Small intestine (tissue), 7 donors: ENCODE results near the gene RORB. TPM values are rescaled to one million over a fixed set of nuclear protein-coding genes. Genes with fewer than 3 reads are reported as not detected.

ENCODE experiments used
- DNase-seq, 2 donors: peaks; one replicate each; pipeline versions ENCODE4 v3.0.0 to v3.0.0-alpha.2; 2013
- FAIRE-seq: peaks from 2 replicates; lab custom pipeline; 2012; peaks lifted over from hg19 to GRCh38; lab: Jason Lieb, UNC
- H3K27ac ChIP-seq, 3 donors: one replicate each; pipeline ENCODE4 v1.5.1; 2013; ENCODE audit warnings: low read length in 2 of 3, mild to moderate bottlenecking in 2 of 3, control low read depth in 1 of 3, inconsistent platforms in 1 of 3, low read depth in 1 of 3, moderate library complexity in 1 of 3
- H3K27me3 ChIP-seq, 3 donors: one replicate each; pipeline ENCODE4 v1.6.1; 2013; ENCODE audit warnings: low read length in 3 of 3, inconsistent platforms in 1 of 3; ENCODE audit not compliant: control insufficient read depth in 3 of 3, insufficient read depth in 3 of 3
- H3K36me3 ChIP-seq, 3 donors: one replicate each; pipeline ENCODE4 v1.6.1; 2013; ENCODE audit warnings: low read length in 3 of 3, inconsistent platforms in 1 of 3, low read depth in 1 of 3, mild to moderate bottlenecking in 1 of 3, moderate library complexity in 1 of 3; ENCODE audit not compliant: control insufficient read depth in 3 of 3, insufficient read depth in 2 of 3
- H3K4me1 ChIP-seq, 3 donors: one replicate each; pipeline ENCODE4 v1.6.1; 2013; ENCODE audit warnings: low read length in 2 of 3, inconsistent platforms in 1 of 3, low read depth in 1 of 3, mild to moderate bottlenecking in 1 of 3, moderate library complexity in 1 of 3; ENCODE audit not compliant: control insufficient read depth in 3 of 3, insufficient read depth in 2 of 3
- H3K4me3 ChIP-seq, 3 donors: one replicate each; pipeline ENCODE4 v1.5.1; 2013; ENCODE audit warnings: low read length in 3 of 3, control low read depth in 1 of 3, inconsistent platforms in 1 of 3, low read depth in 1 of 3, mild to moderate bottlenecking in 1 of 3, moderate library complexity in 1 of 3
- H3K9me3 ChIP-seq, 2 donors: one replicate each; pipeline ENCODE4 v1.6.1; 2013; ENCODE audit warnings: low read depth in 1 of 2, low read length in 1 of 2; ENCODE audit not compliant: control insufficient read depth in 2 of 2, insufficient read depth in 1 of 2
- WGBS, 3 donors: extraction: QIAGEN DNeasy Blood & Tissue Kit; methylation state at CpG; one replicate each; pipeline ENCODE4 v1.1.7; 2013; 5-methylcytosine and 5-hydroxymethylcytosine counted together
- polyA plus RNA-seq, 4 donors: library from polyadenylated mRNA; stranded (reverse) in 3 of 4; unstranded in 1 of 4; fragments of 200-250 nt in 3 of 4; fragments of 120-200 nt in 1 of 4; gene quantifications; one replicate each; pipeline versions ENCODE4 v1.2.1 to v1.2.3, GENCODE V29; 2013
- donor health status: healthy with polysubstance abuse.
- donor health status: control.
- donor health status: control.
- donor health status: Bipolar disorder and iron deficiency.
- donor health status: healthy.

The RORB gene
- polyA plus RNA-seq, 4 donors, result 0.01 to 0.27 (median 0.04) TPM; not detected in 1

DNA sequence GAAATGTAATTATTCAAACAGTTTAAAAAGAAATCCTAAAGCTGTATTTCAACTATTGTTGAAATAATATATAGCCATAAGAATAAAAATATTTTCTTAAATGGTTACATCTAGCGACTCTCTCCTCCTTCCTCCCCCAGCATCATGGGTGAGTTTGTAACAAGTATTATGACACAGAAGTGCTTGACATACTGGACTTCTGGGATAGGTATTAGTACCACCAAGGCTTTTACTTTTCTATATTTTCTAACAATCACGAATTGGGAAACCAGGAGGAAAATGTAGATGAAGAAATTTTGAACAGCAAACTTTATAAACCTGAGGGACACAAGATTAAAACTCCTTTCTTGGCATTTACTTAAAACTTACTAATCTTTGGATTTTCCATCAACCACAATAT lies 4.4 kb downstream of the RORB start:
- Histone ChIP-seq H3K27ac (no peak overlapping the region), H3K27me3 (peaks cover 0 to 42% (median 37%) of the 10 kb centered on the region in 3 donors), H3K4me1 (peaks cover 0 to 7% (median 2%) of the 10 kb centered on the region in 3 donors), H3K36me3 (no peaks in the 10 kb centered on the region), H3K4me3 (no peak overlapping the region), H3K9me3 (no peaks in the 10 kb centered on the region)
- 39 to 49% (median 45%) methylated on average over 2 of the region's 2 CpGs for WGBS, 3 donors
- DNase-seq (no peak), FAIRE-seq (no peak)

DNA sequence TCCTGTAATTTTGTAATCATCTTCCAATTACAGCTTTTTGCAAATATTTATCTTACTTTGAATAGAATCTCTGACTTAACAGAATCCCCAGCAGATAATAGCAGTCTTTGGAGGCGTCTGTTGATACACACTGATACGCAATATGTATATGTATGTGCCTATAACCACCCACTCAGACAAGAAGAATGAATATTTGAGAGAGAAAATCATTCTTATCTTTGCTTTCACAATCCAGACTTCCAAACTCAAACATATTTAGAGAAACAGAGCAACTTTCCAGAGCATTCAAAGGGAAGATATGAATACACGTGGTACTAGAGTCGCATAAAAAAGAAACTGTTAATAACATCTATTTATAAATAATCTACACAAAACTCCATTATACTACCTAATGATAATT lies 6.1 kb downstream of the RORB start:
- H3K9me3 ChIP-seq, result no peaks in the 10 kb centered on the region
- WGBS, 3 donors, result 70 to 75% (median 74%) methylated on average over 4 of the region's 4 CpGs
- H3K27ac ChIP-seq, result no peak overlapping the region
- H3K36me3 ChIP-seq, result no peaks in the 10 kb centered on the region
- H3K4me1 ChIP-seq, result peaks cover 0 to 7% (median 0%) of the 10 kb centered on the region in 3 donors
- peaks cover 0 to 30% (median 26%) of the 10 kb centered on the region in 3 donors for H3K27me3 ChIP-seq
- DNase-seq (no peak), FAIRE-seq (no peak)
- H3K4me3 ChIP-seq, result no peak overlapping the region

DNA sequence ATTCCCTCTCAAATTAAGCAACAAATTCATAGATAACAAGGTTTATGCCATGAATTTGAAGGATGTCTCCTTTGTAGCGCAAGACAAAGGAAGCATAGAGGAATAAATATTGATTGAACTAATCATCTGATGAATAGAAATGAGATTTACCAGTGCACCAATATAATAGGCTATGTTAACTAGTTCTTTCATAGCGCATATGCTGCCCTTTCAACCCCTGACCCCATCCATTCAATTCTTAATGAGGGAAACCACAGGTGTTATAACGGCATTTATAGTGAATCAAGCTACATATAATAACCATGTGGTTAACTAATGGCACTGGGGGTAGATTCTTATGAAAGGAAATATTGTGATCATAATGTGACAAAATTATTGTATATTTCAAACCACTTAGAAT lies 6.5 kb downstream of the RORB start:
- H3K4me1 ChIP-seq, result peaks cover 0 to 7% (median 0%) of the 10 kb centered on the region in 3 donors
- WGBS, 3 donors, result 77 to 85% (median 82%) methylated on average over 3 of the region's 3 CpGs
- peaks cover 0 to 25% (median 24%) of the 10 kb centered on the region in 3 donors for H3K27me3 ChIP-seq
- H3K4me3 ChIP-seq, result no peak overlapping the region
- no peaks in the 10 kb centered on the region for H3K9me3 ChIP-seq
- DNase-seq (no peak), FAIRE-seq (no peak)
- H3K27ac ChIP-seq, result no peak overlapping the region
- H3K36me3 ChIP-seq, result no peaks in the 10 kb centered on the region

DNA sequence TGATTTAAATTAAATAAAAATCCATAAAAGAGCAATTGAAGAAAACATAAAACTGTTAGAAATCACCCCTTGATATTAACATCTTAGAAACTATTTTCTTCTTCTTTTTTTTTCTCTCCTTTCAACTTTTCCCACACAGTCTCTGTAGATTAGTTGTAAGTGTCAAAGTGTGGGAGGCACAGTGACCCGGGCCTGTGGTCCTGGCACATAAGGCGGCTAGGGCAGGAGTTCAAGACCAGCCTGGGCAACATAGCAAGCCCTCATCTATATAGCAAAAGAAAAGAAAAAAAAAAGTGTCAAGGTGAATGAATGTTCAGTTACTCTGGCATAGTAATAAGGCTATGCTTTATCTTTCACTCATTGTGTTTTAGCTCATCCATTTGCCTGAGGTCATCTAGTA lies 14.2 kb downstream of the RORB start:
- H3K36me3 ChIP-seq, result no peaks in the 10 kb centered on the region
- 85 to 92% (median 88%) methylated on average over 2 of the region's 2 CpGs for WGBS, 3 donors
- no peaks in the 10 kb centered on the region for H3K9me3 ChIP-seq
- FAIRE-seq, result no peak
- no peaks in the 10 kb centered on the region for H3K27me3 ChIP-seq
- no peak for DNase-seq
- no peak overlapping the region for H3K4me3 ChIP-seq
- no peaks in the 10 kb centered on the region for H3K4me1 ChIP-seq
- H3K27ac ChIP-seq, result no peak overlapping the region

DNA sequence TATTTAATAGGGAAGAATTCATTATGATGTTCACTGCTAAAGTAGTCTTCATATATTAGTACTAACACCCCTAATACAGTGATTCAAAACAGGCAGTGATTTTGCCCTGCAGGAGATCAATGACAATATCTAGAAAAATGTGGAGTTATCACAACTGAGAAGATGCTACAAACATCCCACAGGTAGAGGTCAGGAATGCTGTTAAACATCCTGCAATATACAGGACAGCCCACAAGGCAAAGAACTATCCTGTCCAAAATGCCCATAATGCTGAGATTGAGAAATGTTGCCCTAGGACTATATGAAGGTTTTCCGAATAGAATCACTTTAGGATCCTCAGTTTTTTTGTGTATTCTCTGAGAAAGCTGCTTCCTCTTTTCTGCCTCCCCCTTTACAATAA lies 15.3 kb downstream of the RORB start:
- H3K9me3 ChIP-seq, result no peaks in the 10 kb centered on the region
- no peak for FAIRE-seq
- 77 to 90% (median 89%) methylated on average over 1 of the region's 1 CpG for WGBS, 3 donors

DNA sequence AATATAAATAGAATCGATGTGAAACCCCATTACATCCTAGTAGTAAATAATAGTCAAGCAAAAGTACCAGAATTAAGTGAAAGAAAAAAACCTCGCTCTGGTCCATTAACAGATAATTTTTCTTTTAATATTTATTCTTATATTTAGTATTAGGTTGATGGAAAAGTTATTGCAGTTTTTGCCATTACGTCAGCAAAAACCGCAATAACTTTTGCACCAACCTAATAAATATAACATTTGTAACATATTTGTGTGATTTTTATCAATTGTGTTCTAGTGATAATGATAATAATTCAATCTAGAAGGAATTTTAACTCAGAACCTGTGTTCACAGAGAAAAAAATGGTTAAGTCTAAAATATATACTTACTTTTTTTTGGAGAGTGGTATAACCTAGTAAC lies 16.1 kb downstream of the RORB start:
- Histone ChIP-seq H3K27me3 (no peaks in the 10 kb centered on the region), H3K4me3 (no peak overlapping the region), H3K27ac (no peak overlapping the region), H3K36me3 (no peaks in the 10 kb centered on the region), H3K9me3 (no peaks in the 10 kb centered on the region), H3K4me1 (no peaks in the 10 kb centered on the region)
- DNase-seq, result no peak
- WGBS, 3 donors, result 85 to 87% (median 86%) methylated on average over 4 of the region's 4 CpGs
- FAIRE-seq, result no peak

More for the DNA sequence above, 15.3 kb downstream of the RORB start:
- Histone ChIP-seq H3K27ac (no peak overlapping the region), H3K27me3 (no peaks in the 10 kb centered on the region), H3K36me3 (no peaks in the 10 kb centered on the region), H3K4me3 (no peak overlapping the region), H3K4me1 (no peaks in the 10 kb centered on the region)
- no peak for DNase-seq

DNA sequence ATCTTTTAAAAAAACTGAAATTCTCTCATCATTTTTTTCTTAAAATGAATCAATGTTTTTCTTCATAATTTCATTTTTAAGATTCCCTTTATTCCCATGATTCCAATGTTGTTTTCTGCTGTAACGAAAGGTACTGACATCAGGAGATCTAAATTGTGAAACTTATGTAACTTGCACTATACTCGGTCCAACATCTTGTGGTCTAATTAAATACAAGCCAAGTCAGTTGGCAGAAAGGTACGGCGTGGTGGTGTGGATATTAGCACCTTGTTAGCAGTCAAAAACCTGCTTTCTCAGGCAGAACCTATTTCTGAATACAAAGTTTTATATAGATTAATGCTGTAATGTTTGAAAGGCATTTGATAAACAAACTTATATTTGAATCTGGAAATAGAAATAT lies 20.1 kb downstream of the RORB start:
- no peak overlapping the region for H3K4me3 ChIP-seq
- H3K36me3 ChIP-seq, result no peaks in the 10 kb centered on the region
- no peaks in the 10 kb centered on the region for H3K9me3 ChIP-seq
- no peaks in the 10 kb centered on the region for H3K4me1 ChIP-seq
- H3K27ac ChIP-seq, result no peak overlapping the region
- H3K27me3 ChIP-seq, result no peaks in the 10 kb centered on the region
- WGBS, 3 donors, result 77 to 85% (median 84%) methylated on average over 4 of the region's 4 CpGs
- FAIRE-seq (no peak), DNase-seq (no peak)

DNA sequence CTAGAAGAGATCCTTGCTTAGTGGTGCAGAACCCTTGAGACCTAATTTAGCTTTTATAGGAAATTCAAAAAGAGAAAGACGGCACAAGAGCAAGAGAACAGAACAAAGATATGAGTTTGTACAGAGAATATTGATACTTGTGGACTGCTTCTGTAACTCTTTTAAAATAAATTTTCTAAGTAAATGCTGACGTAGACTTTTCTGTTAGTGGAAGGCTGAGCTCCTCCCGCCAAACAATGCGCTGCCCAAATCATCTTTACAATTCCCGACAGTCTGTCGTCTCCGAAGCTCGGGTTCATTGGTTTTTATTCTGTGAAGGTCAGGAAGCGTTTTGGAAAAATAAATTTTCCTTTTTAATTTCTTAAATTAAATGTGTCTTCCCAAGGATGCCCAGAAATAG lies 22.3 kb downstream of the RORB start:
- no peaks in the 10 kb centered on the region for H3K4me1 ChIP-seq
- peaks cover 0 to 1% (median 0%) of the 10 kb centered on the region in 3 donors for H3K27me3 ChIP-seq
- no peak overlapping the region for H3K4me3 ChIP-seq
- H3K9me3 ChIP-seq, result no peaks in the 10 kb centered on the region
- FAIRE-seq (no peak), DNase-seq (no peak)
- no peaks in the 10 kb centered on the region for H3K36me3 ChIP-seq
- 92% methylated on average over 9 of the region's 9 CpGs for WGBS, 3 donors
- H3K27ac ChIP-seq, result no peak overlapping the region

DNA sequence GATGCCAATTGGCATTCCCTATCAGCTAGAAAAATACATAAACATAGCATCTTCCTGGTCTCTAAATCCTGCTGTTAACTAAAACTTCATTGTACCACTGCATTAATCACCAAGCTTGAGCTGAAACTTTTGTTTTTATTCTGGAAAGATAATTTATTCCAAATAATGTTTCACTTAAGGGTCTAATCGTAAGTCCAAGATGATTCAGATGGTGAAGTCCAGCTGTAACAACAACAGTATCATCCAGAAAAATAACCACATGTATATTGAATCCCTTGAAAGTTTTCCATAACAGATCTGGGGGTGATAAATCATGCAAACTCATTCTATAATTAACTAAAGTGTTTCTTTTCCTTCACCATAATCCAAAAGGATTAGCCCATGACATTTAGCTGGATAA lies 23.9 kb downstream of the RORB start:
- H3K9me3 ChIP-seq, result no peaks in the 10 kb centered on the region
- H3K36me3 ChIP-seq, result no peaks in the 10 kb centered on the region
- H3K4me1 ChIP-seq, result no peaks in the 10 kb centered on the region
- 42 to 76% (median 60%) methylated on average over 1 of the region's 1 CpG for WGBS, 3 donors
- H3K27ac ChIP-seq, result no peak overlapping the region
- no peak for DNase-seq
- no peak overlapping the region for H3K4me3 ChIP-seq
- no peak for FAIRE-seq
- H3K27me3 ChIP-seq, result peaks cover 0 to 1% (median 0%) of the 10 kb centered on the region in 3 donors
